Common myeloid progenitor, CD34-positive (primary cell): ENCODE measurements around the gene DEDD.

Source experiments
- CTCF ChIA-PET: fragments of 350-600 bp; sonication (Branson Sonifier 250); formaldehyde crosslinking; loops from one replicate; lab custom pipeline; 2021; ENCODE audit warnings: antibody characterized with exemption; lab: Charles Lee
- POLR2A ChIA-PET: fragments of 350-600 bp; sonication (Branson Sonifier 250); formaldehyde crosslinking; loops from one replicate; lab custom pipeline; 2021; ENCODE audit warnings: antibody characterized with exemption; lab: Charles Lee
- DNase-seq, 3 donors: peaks; one replicate each; pipeline versions ENCODE4 v3.0.0 to v3.0.0-alpha.2; 2013
- H3K27ac ChIP-seq, 2 experiments: 1 replicate in 1 of 2; 2 replicates in 1 of 2; pipeline ENCODE4 v1.7.0; 2013; ENCODE audit warnings: inconsistent platforms in 2 of 2, low read length in 2 of 2, mild to moderate bottlenecking in 2 of 2, low read depth in 1 of 2, moderate library complexity in 1 of 2; ENCODE audit not compliant: severe bottlenecking in 2 of 2, insufficient read depth in 1 of 2, poor library complexity in 1 of 2
- H3K27me3 ChIP-seq, 5 experiments: replicated peaks in 2 of 5; 1 replicate in 3 of 5; 2 replicates in 2 of 5; pipeline versions ENCODE4 v1.6.1 to v1.7.0; 2013; ENCODE audit warnings: low read length in 4 of 5, mild to moderate bottlenecking in 2 of 5, moderate library complexity in 2 of 5, inconsistent platforms in 1 of 5; ENCODE audit not compliant: insufficient read depth in 5 of 5, control insufficient read depth in 4 of 5
- H3K36me3 ChIP-seq, 4 experiments: 1 replicate in 2 of 4; 2 replicates in 2 of 4; pipeline versions ENCODE4 v1.6.1 to v1.7.0; 2013; ENCODE audit warnings: low read length in 3 of 4, control low read depth in 1 of 4, mild to moderate bottlenecking in 1 of 4; ENCODE audit not compliant: control insufficient read depth in 4 of 4, insufficient read depth in 4 of 4
- H3K4me1 ChIP-seq, 4 experiments: 1 replicate in 3 of 4; 2 replicates in 1 of 4; pipeline versions ENCODE4 v1.6.1 to v1.7.1; 2013; ENCODE audit warnings: low read length in 3 of 4, mild to moderate bottlenecking in 3 of 4, control low read depth in 1 of 4, inconsistent platforms in 1 of 4, moderate library complexity in 1 of 4; ENCODE audit not compliant: control insufficient read depth in 4 of 4, insufficient read depth in 4 of 4; ENCODE audit errors: control extremely low read depth in 1 of 4
- H3K4me3 ChIP-seq, 7 experiments: 1 replicate in 4 of 7; 2 replicates in 3 of 7; pipeline versions ENCODE4 v1.5.1 to v1.7.0; 2013; ENCODE audit warnings: mild to moderate bottlenecking in 7 of 7, low read length in 6 of 7, moderate library complexity in 6 of 7, inconsistent platforms in 2 of 7, low read depth in 2 of 7, control low read depth in 1 of 7; ENCODE audit not compliant: insufficient read depth in 4 of 7, control insufficient read depth in 1 of 7; ENCODE audit errors: extremely low read depth in 1 of 7
- H3K9me3 ChIP-seq, 5 experiments: 1 replicate in 4 of 5; 2 replicates in 1 of 5; pipeline versions ENCODE4 v1.6.1 to v1.7.1; 2013; ENCODE audit warnings: low read length in 4 of 5, mild to moderate bottlenecking in 2 of 5, inconsistent platforms in 1 of 5, low read depth in 1 of 5, moderate library complexity in 1 of 5; ENCODE audit not compliant: control insufficient read depth in 4 of 5, insufficient read depth in 2 of 5; ENCODE audit errors: control extremely low read depth in 1 of 5
- whole genome bisulfite sequencing: methylation state at CpG from one replicate; pipeline ENCODE4 v1.1.5; 2013; ENCODE audit not compliant: insufficient coverage; 5-methylcytosine and 5-hydroxymethylcytosine counted together

DEDD gene

GRCh38 chr1:161145832-161146231 is 13.4 kb upstream of the DEDD start:
- ChIA-PET POLR2A (no interaction called here), CTCF (no interaction called here)
- no peak for DNase-seq
- H3K9me3 ChIP-seq: no peaks in the 10 kb centered on the region
- no peaks in the 10 kb centered on the region for H3K4me1 ChIP-seq
- H3K27ac ChIP-seq: no peak overlapping the region
- H3K4me3 ChIP-seq: no peak overlapping the region
- H3K36me3 ChIP-seq: no peaks in the 10 kb centered on the region
- WGBS: 100% methylated on average over 1 of the region's 3 CpGs
- H3K27me3 ChIP-seq: no peaks in the 10 kb centered on the region

GRCh38 chr1:161140755-161141400 is 8.4 kb upstream of the DEDD start:
- WGBS: 95% methylated on average over 18 of the region's 29 CpGs

GRCh38 chr1:161139766-161140165 is 7.3 kb upstream of the DEDD start:
- WGBS: no CpG with 5 or more reads among the region's 1 CpG
- peaks cover 0 to 2% (median 0%) of the 10 kb centered on the region in 4 experiments for H3K36me3 ChIP-seq
- ChIA-PET CTCF (interaction anchor here (0.9 to 11.2 kb wide), 18 partner anchors 10 to 149 kb away, joined by 3 to 118 read pairs (median 8); partner anchors contain the start of genes ARHGAP30, KLHDC9, NECTIN4 and NIT1), POLR2A (interaction anchor here (1.1 kb wide), 1 partner anchor 41 kb away, joined by 3 read pairs; the partner anchor contains the start of gene KLHDC9)
- no peaks in the 10 kb centered on the region for H3K9me3 ChIP-seq
- peak; percentile 69 to 84 (median 74) for DNase-seq
- no peaks in the 10 kb centered on the region for H3K27me3 ChIP-seq
- peaks cover 0 to 12% (median 0%) of the 10 kb centered on the region in 4 experiments for H3K4me1 ChIP-seq
- no peak overlapping the region for H3K27ac ChIP-seq
- no peak overlapping the region for H3K4me3 ChIP-seq

More at GRCh38 chr1:161140755-161141400, 8.4 kb upstream of the DEDD start:
- H3K4me3 ChIP-seq: no peak overlapping the region
- ChIA-PET CTCF (interaction anchor here (0.5 to 11.2 kb wide), 20 partner anchors 8 to 460 kb away, joined by 3 to 118 read pairs (median 5); partner anchors contain the start of genes ARHGAP30, DEDD, KLHDC9 and NECTIN4), POLR2A (interaction anchor here (0.6 to 0.7 kb wide), 4 partner anchors 8 to 82 kb away, joined by 3 to 7 read pairs (median 5); partner anchors contain the start of genes DEDD, NIT1 and PFDN2)
- H3K27ac ChIP-seq: no peak overlapping the region
- H3K4me1 ChIP-seq: peaks cover 0 to 12% (median 0%) of the 10 kb centered on the region in 4 experiments
- H3K36me3 ChIP-seq: peaks cover 0 to 2% (median 0%) of the 10 kb centered on the region in 4 experiments
- no peaks in the 10 kb centered on the region for H3K27me3 ChIP-seq
- H3K9me3 ChIP-seq: no peaks in the 10 kb centered on the region
- no peak for DNase-seq

- Histone ChIP-seq H3K27ac (no peak overlapping the region), H3K9me3 (no peaks in the 10 kb centered on the region), H3K27me3 (no peaks in the 10 kb centered on the region), H3K4me3 (no peak overlapping the region), H3K4me1 (peaks cover 0 to 14% (median 4%) of the 10 kb centered on the region in 4 experiments), H3K36me3 (peaks cover 0 to 2% (median 0%) of the 10 kb centered on the region in 4 experiments)
- no peak for DNase-seq
- ChIA-PET CTCF (interaction anchor here (0.8 to 11.2 kb wide), 23 partner anchors 9 to 148 kb away, joined by 3 to 118 read pairs (median 7); partner anchors contain the start of genes ARHGAP30, KLHDC9, NIT1 and PFDN2), POLR2A (no interaction called here)
- no CpG with 5 or more reads among the region's 1 CpG for WGBS
These were observed 6.0 kb upstream of the DEDD start for GRCh38 chr1:161138431-161138830.

- CTCF ChIA-PET: interaction anchor here (0.6 to 11.2 kb wide), 19 partner anchors 10 to 542 kb away, joined by 3 to 118 read pairs (median 7); partner anchors contain the start of genes ARHGAP30, KLHDC9, PPOX and UFC1
- no peak for DNase-seq
- Histone ChIP-seq H3K27ac (no peak overlapping the region), H3K27me3 (no peaks in the 10 kb centered on the region), H3K36me3 (peaks cover 0 to 2% (median 0%) of the 10 kb centered on the region in 4 experiments), H3K4me3 (no peak overlapping the region), H3K9me3 (no peaks in the 10 kb centered on the region), H3K4me1 (peaks cover 0 to 17% (median 7%) of the 10 kb centered on the region in 4 experiments)
- 88% methylated on average over 1 of the region's 3 CpGs for WGBS
- POLR2A ChIA-PET: no interaction called here
These were observed 5.4 kb upstream of the DEDD start for GRCh38 chr1:161137881-161138280.

- peak overlapping the region; percentile 82 to 97 (median 95) for H3K4me3 ChIP-seq
- peaks cover 8 to 22% (median 17%) of the 10 kb centered on the region in 4 experiments for H3K4me1 ChIP-seq
- ChIA-PET POLR2A (interaction anchor here (0.9 to 1.4 kb wide), 4 partner anchors 8 to 32 kb away, joined by 3 to 7 read pairs (median 4); partner anchors contain the start of genes NIT1 and PFDN2), CTCF (interaction anchor here (0.7 to 11.2 kb wide), 10 partner anchors 7 to 136 kb away, joined by 3 to 118 read pairs (median 4); partner anchors contain the start of genes ARHGAP30, KLHDC9, NIT1 and PFDN2)
- 17% methylated on average over 10 of the region's 11 CpGs for WGBS
- peaks cover 3 to 21% (median 12%) of the 10 kb centered on the region in 4 experiments for H3K36me3 ChIP-seq
- no peaks in the 10 kb centered on the region for H3K9me3 ChIP-seq
- DNase-seq: no peak
- H3K27me3 ChIP-seq: no peaks in the 10 kb centered on the region
- H3K27ac ChIP-seq: peak overlapping the region; percentile 85 to 92
These were observed 813 bp upstream of the DEDD start for GRCh38 chr1:161133220-161133740.
